Measurements from ENCODE around the gene SLC6A11. TPM values are rescaled to one million over a fixed set of nuclear protein-coding genes. Genes with fewer than 3 reads are reported as not detected.

The SLC6A11 gene
- total and polyA plus RNA-seq, 2 of the 13 experiments (the other 11 are each of a cell fraction or from before 2014, with no cell fraction given): 17.9 to 34.5 TPM

GRCh38 chr3:10948326-10948725 is 132.3 kb downstream of the SLC6A11 start (continued):
- TF ChIP-seq ZNF609 (CRISPR knock-in tag; IDR thresholded peaks at IDR 0.05; ENCODE audit: borderline replicate concordance) (no peak), NR3C1 (CRISPR knock-in tag; IDR thresholded peaks at IDR 0.05) (no peak), ZNF883 (CRISPR knock-in tag; IDR thresholded peaks at IDR 0.05; ENCODE audit: not compliant biosample characterization) (no peak)

GRCh38 chr3:10949197-10949596 is 133.2 kb downstream of the SLC6A11 start:
- FAIRE-seq: no peak
- Histone ChIP-seq H3K4me3 (replicated peaks in 1 of 3; ENCODE audit: insufficient read depth in 1 of 3, low read depth in 2 of 3, low read length in 3 of 3) (no peak overlapping the region), H3K36me3 (replicated peaks in 1 of 2; ENCODE audit: control insufficient read depth in 1 of 2, insufficient read depth in 2 of 2, low read length in 2 of 2) (no peaks in the 10 kb centered on the region), H2AFZ (ENCODE audit: low read length) (no peak overlapping the region), H3K27me3 (ENCODE audit: control insufficient read depth in 1 of 2, insufficient read depth in 2 of 2, low read length in 2 of 2) (peaks cover 4 to 30% of the 10 kb centered on the region in 2 experiments; a peak in 3 of 5 replicates), H3K79me2 (ENCODE audit: insufficient read depth, low read length) (no peaks in the 10 kb centered on the region), H4K20me1 (ENCODE audit: insufficient read depth, low read length) (no peaks in the 10 kb centered on the region; the same call in none of the 2 replicates), H3K27ac (ENCODE audit: extremely low read length, insufficient read depth, low read length) (no peak overlapping the region), H3K9me3 (ENCODE audit: low read length) (no peaks in the 10 kb centered on the region), H3K4me1 (ENCODE audit: insufficient read depth, low read length) (no peaks in the 10 kb centered on the region), H3K9ac (ENCODE audit: insufficient read depth, low read depth, low read length) (no peak overlapping the region), H3K4me2 (ENCODE audit: low read depth, low read length) (no peak overlapping the region)
- CTCF ChIA-PET (ENCODE audit: low intra/inter-chr PET ratio, low total read pairs): no interaction called here
- POLR2A ChIA-PET: no interaction called here
- BruUV-seq (replicated peaks): no TSS peak
- no peak for DNase-seq (ENCODE audit: low spot score)
- in situ Hi-C loops (cut with HindIII; ENCODE audit: extremely low pct_ligation_motif_present, low pct_unique_long_range_greater_than_20kb) (loop anchor here (5.0 kb wide), 1 partner anchor 113 kb away; no protein-coding TSS in a partner anchor), intact Hi-C loops (cut with micrococcal nuclease; ENCODE audit: unreplicated experiment) (loop anchor here (10.0 kb wide), 1 partner anchor 194 kb away; no protein-coding TSS in a partner anchor)
- ATAC-seq: no peak
- 13% methylated on average over 3 of the region's 19 CpGs for WGBS (ENCODE audit: low lambda C conversion rate)
- TF ChIP-seq ZSCAN21 (CRISPR knock-in tag; IDR thresholded peaks at IDR 0.05; ENCODE audit: borderline replicate concordance): no peak
- TF ChIP-seq ATF2 (CRISPR knock-in tag; IDR thresholded peaks at IDR 0.05): no peak
- TF ChIP-seq TEF (CRISPR knock-in tag; IDR thresholded peaks at IDR 0.05): no peak
- no peak for TF ChIP-seq TARDBP (CRISPR knock-in tag; IDR thresholded peaks at IDR 0.05)
- TF ChIP-seq ZNF207 (IDR thresholded peaks at IDR 0.05; ENCODE audit: borderline replicate concordance): no peak
- no peak for TF ChIP-seq ZNF484 (CRISPR knock-in tag; IDR thresholded peaks at IDR 0.05; ENCODE audit: borderline replicate concordance, low read depth)
- TF ChIP-seq SAP130 (CRISPR knock-in tag; IDR thresholded peaks at IDR 0.05; ENCODE audit: low read depth): no peak
- TF ChIP-seq NCOA5 (CRISPR knock-in tag; IDR thresholded peaks at IDR 0.05): no peak
- no peak for TF ChIP-seq AFF4 (CRISPR knock-in tag; IDR thresholded peaks at IDR 0.05)

Data from HepG2 (cell line).